Gastrocnemius medialis (tissue), 4 donors: ENCODE measurements around the gene LILRA1.

ENCODE experiments used
- CTCF ChIP-seq, 5 experiments: fragments of 450-650 bp in 3 of 5; fragments of 200-600 bp in 2 of 5; sonication (generic) in 2 of 5; IDR thresholded peaks in 4 of 5; conservative IDR thresholded peaks in 1 of 5; 1 replicate in 4 of 5; 2 replicates in 1 of 5; pipeline ENCODE4 v1.5.1; 2016 to 2019; ENCODE audit warnings: antibody characterized with exemption in 5 of 5, mild to moderate bottlenecking in 3 of 5, moderate library complexity in 3 of 5
- POLR2A ChIP-seq, 2 donors: fragments of 450-650 bp; IDR thresholded peaks; one replicate each; pipeline ENCODE4 v1.6.1; 2017; ENCODE audit warnings: antibody characterized with exemption in 2 of 2, mild to moderate bottlenecking in 2 of 2, moderate library complexity in 2 of 2

- no peak for TF ChIP-seq CTCF (IDR thresholded peaks at IDR 0.05 in 4 of 5, conservative IDR thresholded peaks at IDR 0.05 in 1 of 5)
- TF ChIP-seq POLR2A (IDR thresholded peaks at IDR 0.05), result no peak
Observed at GRCh38 chr19:54554006-54554405, 39.4 kb upstream of the LILRA1 start.
